Activated T-helper 1 cell treated with anti-CD3 and anti-CD28 coated beads, Interleukin-12 subunit alpha, Interleukin-12 subunit beta, Interleukin-2, Interleukin-4 antibody, amounts not matched to agents 30 ng/mL and 10 ng/mL and 1 ng/mL, durations not matched to agents 14 hours and 24 hours and 36 hours (primary cell): ENCODE results near the gene MRPS30. TPM values are rescaled to one million over a fixed set of nuclear protein-coding genes. Genes with fewer than 3 reads are reported as not detected.
"Not testable (repeated sequence)": the region's sequence is repeated elsewhere in the genome, so short reads cannot be mapped to it uniquely, and the experiment has no call there.

ENCODE experiments used
- DNase-seq: peaks from one replicate; pipeline ENCODE4 v3.0.0; 2021; ENCODE audit warnings: low spot score
- H3K27ac Mint-ChIP-seq: one replicate; pipeline ENCODE4 v1.8.0; 2021; ENCODE audit warnings: mild to moderate bottlenecking, mixed read lengths
- H3K27me3 Mint-ChIP-seq: one replicate; pipeline ENCODE4 v1.8.0; 2022; ENCODE audit warnings: mild to moderate bottlenecking, moderate library complexity, mixed read lengths; ENCODE audit not compliant: insufficient read depth
- H3K36me3 Mint-ChIP-seq: one replicate; pipeline ENCODE4 v1.8.0; 2021; ENCODE audit warnings: low read depth, mixed read lengths
- H3K4me1 Mint-ChIP-seq: one replicate; pipeline ENCODE4 v1.8.0; 2021; ENCODE audit warnings: low read depth, mixed read lengths
- H3K4me3 Mint-ChIP-seq: one replicate; pipeline ENCODE4 v1.8.0; 2021; ENCODE audit warnings: mild to moderate bottlenecking, moderate library complexity, mixed read lengths
- H3K9me3 Mint-ChIP-seq: one replicate; pipeline ENCODE4 v1.8.0; 2021; ENCODE audit warnings: mixed read lengths
- intact Hi-C: fragments of 100-400 bp; cut with micrococcal nuclease; formaldehyde crosslinking; loops from one replicate; pipeline ENCODE4 v1.15.1; 2024
- total RNA-seq: library from RNA; stranded (reverse); gene quantifications from 2 replicates; pipeline ENCODE4 v1.2.3, GENCODE V29; 2022

The MRPS30 gene
- 62.9 and 63.5 TPM in 2 replicates for total RNA-seq

DNA sequence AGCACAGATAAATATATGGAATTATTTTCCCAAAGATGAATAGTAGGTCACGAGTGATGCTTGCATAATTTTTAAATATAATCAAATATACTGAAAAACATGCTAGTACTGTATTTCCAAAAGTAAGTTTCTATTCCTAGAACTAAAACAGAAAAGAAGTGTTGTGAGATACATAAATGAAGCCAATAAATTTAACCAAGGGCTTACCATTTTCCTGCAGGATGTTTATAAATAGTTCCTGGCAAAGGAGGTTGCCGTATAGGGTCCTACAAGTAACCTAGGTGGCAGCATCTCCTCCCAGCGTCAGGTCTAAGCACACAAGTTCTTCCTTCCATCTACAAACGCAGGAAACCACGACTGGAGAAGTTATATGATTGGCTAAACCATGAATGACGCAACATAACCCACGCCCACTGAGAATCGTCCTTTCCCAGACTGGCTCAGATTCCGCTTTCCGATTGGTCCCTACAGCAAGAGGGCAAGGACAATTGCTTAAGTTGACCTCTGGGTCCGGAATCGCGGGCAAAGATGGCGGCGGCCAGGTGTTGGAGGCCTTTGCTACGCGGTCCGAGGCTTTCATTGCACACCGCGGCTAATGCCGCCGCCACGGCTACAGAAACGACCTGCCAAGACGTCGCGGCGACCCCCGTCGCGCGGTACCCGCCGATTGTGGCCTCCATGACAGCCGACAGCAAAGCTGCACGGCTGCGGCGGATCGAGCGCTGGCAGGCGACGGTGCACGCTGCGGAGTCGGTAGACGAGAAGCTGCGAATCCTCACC is at the start of gene MRPS30:
MRPS30 (plus strand) TSS at position 513 of the 780 bp plus-strand sequence; CDS start at position 529, 16 bp downstream.
- peak; percentile 91 for DNase-seq
- intact Hi-C loops: loop anchor here (1.0 to 10.0 kb wide), 5 partner anchors 67 to 1744 kb away; partner anchors contain the start of genes NNT and PAIP1
- Mint-ChIP-seq H3K9me3 (no peaks in the 10 kb centered on the region), H3K27ac (peak within 1 kb of the TSS; percentile 98), H3K27me3 (no peaks in the 10 kb centered on the region), H3K4me1 (peaks cover 42% of the 10 kb centered on the region), H3K4me3 (peak within 1 kb of the TSS; percentile 99), H3K36me3 (peaks cover 23% of the 10 kb centered on the region)

DNA sequence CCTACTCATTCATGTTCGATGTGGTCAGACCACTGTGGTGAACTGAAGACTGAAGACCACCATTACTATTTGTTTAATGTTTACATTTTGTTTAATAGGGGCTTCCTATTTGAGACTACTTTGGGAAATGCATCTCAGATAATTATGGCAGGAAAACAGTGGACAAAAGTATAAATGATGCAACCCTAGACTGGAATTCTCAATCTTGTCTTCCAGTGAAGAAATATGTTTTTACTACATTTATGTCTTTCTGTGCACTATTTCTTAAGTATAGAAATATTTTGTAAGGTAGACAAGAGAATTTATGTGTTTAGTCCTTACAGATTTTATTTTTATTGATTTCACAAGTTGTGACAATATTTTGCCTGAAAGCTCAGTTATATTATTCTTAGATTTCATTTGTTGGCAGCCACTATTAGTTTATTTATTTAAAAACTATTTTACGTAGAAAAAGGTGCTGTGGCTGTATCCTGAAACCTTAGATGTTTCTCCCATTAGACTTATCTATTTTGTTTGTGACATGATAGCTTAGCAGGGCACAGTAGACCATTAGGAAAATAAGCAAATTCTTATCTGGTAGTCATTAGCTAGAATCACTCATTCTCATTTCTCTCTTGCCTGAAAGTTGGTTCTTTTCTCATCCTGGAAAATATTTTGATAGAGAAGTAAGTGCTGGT is 39.4 kb upstream of the MRPS30 start:
- intact Hi-C loops: no loop called here
- Mint-ChIP-seq H3K27ac (no peak overlapping the region), H3K36me3 (no peaks in the 10 kb centered on the region), H3K4me1 (no peaks in the 10 kb centered on the region), H3K27me3 (no peaks in the 10 kb centered on the region), H3K9me3 (no peaks in the 10 kb centered on the region), H3K4me3 (no peak overlapping the region)
- no peak for DNase-seq

DNA sequence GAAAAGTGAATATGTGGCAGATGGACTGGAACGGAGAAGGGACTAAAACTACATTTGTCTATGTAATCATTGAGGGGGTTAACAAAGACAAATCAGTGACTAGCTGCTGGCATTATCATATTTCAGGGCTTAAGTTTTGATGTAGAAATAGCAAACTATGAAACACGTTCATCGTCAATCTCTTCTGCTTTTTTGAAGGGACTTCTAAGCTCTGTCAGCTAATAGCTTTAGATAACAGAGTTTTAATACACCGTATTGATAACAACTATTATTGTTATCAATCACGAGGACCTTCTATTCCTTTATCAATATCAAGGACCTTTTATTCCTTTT is 38.9 kb upstream of the MRPS30 start:
- H3K36me3 Mint-ChIP-seq: no peaks in the 10 kb centered on the region
- H3K27ac Mint-ChIP-seq: no peak overlapping the region
- no peaks in the 10 kb centered on the region for H3K27me3 Mint-ChIP-seq
- intact Hi-C loops: loop anchor here (10.0 kb wide), 1 partner anchor 1135 kb away; no protein-coding TSS in a partner anchor
- DNase-seq: no peak
- H3K9me3 Mint-ChIP-seq: no peaks in the 10 kb centered on the region
- H3K4me3 Mint-ChIP-seq: no peak overlapping the region
- H3K4me1 Mint-ChIP-seq: no peaks in the 10 kb centered on the region

DNA sequence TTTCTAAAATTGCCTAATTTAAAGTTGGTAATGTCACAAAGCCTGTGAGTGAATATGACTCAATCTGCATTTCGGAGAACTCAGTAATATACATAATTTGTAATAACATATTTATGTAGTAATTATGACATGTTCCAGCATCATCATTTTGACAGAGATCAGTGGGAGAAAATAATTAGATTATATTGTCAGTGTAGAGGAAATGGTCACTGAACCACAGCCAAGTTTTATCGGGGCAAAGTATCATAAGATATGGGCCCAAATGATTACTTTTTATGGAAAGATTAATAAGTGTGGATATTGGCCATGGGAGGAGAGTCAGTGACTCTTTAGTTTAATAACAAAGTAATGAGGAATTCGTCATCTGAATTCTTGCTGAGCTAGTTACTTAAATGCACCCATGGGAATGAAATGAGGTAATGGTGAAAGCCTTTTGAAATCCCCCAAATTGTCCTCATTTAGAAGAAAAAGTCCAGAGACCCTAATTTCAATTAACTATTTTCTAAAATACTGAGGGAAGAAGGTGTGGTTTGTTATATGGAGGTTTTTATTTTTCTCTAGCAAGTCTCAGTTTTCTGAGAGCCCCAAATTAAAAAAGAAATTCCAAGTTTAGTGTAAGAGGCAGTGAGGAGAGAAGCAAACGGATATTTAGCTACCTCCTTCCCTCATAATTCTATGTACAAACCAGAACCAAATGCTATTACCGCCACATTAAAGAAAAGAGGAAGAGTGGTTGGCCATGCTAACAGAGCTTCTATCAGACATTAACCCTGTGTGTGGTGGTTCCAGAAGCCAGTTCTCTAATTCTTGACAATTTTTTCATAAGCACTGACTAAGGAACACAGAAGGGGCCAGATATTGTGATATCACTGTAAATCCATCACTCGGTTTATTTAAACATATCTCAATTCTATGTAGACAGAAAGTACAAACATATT is 37.7 kb upstream of the MRPS30 start:
- no peaks in the 10 kb centered on the region for H3K4me1 Mint-ChIP-seq
- no peaks in the 10 kb centered on the region for H3K27me3 Mint-ChIP-seq

GRCh38 chr5:44772397-44772796 is 36.4 kb upstream of the MRPS30 start:
- DNase-seq, H3K27ac Mint-ChIP-seq, H3K27me3 Mint-ChIP-seq, H3K9me3 Mint-ChIP-seq, H3K4me1 Mint-ChIP-seq, H3K36me3 Mint-ChIP-seq, H3K4me3 Mint-ChIP-seq: not testable (repeated sequence)
- intact Hi-C loops: loop anchor here (10.0 kb wide), 1 partner anchor 1138 kb away; no protein-coding TSS in a partner anchor

More for the DNA sequence above, 37.7 kb upstream of the MRPS30 start:
- H3K36me3 Mint-ChIP-seq: no peaks in the 10 kb centered on the region
- no peak for DNase-seq
- no peak overlapping the region for H3K27ac Mint-ChIP-seq
- H3K4me3 Mint-ChIP-seq: no peak overlapping the region
- intact Hi-C loops: loop anchor here (10.0 kb wide), 1 partner anchor 1136 kb away; no protein-coding TSS in a partner anchor
- H3K9me3 Mint-ChIP-seq: no peaks in the 10 kb centered on the region

- Mint-ChIP-seq H3K27ac (no peak overlapping the region), H3K27me3 (no peaks in the 10 kb centered on the region), H3K4me1 (no peaks in the 10 kb centered on the region), H3K9me3 (no peaks in the 10 kb centered on the region), H3K36me3 (no peaks in the 10 kb centered on the region), H3K4me3 (no peak overlapping the region)
- intact Hi-C loops: loop anchor here (1.0 to 10.0 kb wide), 3 partner anchors 238 to 1140 kb away; no protein-coding TSS in a partner anchor
- no peak for DNase-seq
Observed at GRCh38 chr5:44774279-44774880, 34.4 kb upstream of the MRPS30 start.

DNA sequence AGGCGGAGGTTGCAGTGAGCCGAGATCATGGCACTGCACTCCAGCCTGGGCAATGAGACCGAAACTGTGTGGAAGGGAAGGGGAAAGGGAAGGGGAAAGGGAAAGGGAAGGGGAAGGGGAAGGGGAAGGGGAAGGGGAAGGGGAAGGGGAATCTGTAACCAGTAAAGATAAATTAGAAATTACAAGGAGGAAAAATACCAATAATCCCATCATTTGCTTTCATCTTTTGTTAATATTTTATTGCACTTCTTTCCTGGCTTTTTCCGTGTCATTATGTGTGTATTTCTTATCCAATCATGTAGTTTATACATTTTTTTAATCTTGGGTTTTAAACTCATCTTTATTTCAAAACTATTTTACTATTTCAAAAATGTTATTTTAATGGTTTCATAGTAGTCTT is 29.6 kb upstream of the MRPS30 start:
- intact Hi-C loops: loop anchor here (10.0 kb wide), 1 partner anchor 1144 kb away; no protein-coding TSS in a partner anchor
- DNase-seq: no peak
- Mint-ChIP-seq H3K4me1 (no peaks in the 10 kb centered on the region), H3K27ac (no peak overlapping the region), H3K4me3 (no peak overlapping the region), H3K36me3 (no peaks in the 10 kb centered on the region), H3K9me3 (no peaks in the 10 kb centered on the region), H3K27me3 (no peaks in the 10 kb centered on the region)

DNA sequence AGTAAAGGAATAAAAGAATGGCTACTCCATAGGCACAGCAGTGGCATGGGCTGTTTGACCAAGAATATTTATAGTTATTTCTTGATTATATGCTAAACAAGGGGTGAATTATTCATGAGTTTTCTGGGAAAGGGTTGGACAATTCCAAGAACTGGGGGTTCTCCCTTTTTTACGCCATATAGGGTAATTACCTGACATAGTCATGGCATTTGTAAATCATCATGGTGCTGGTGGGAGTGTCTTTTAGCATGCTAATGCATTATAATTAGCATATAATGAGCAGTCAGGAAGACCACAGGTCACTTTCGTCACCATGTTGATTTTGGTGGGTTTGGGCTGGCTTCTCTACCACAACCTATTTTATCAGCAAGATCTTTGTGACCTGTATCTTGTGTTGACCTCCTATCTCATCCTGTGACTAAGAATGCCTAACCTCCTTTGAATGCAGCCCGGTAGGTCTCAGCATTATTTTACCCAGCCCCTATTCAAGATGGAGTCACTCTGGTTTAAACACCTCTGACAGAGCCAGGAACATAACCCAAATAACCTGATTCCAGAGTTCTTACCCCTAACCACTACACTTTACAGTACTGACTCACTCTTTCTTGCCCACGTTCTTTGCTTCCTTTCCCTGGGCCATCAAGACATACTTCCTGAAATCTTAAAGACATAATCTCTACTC is 25.0 kb upstream of the MRPS30 start:
- Mint-ChIP-seq H3K4me1 (no peaks in the 10 kb centered on the region), H3K27ac (no peak overlapping the region), H3K4me3 (no peak overlapping the region), H3K36me3 (no peaks in the 10 kb centered on the region), H3K9me3 (peaks cover 5% of the 10 kb centered on the region), H3K27me3 (no peaks in the 10 kb centered on the region)
- DNase-seq: no peak
- intact Hi-C loops: no loop called here

GRCh38 chr5:44787731-44788130 is 21.0 kb upstream of the MRPS30 start:
- no peaks in the 10 kb centered on the region for H3K36me3 Mint-ChIP-seq
- no peak overlapping the region for H3K4me3 Mint-ChIP-seq
- no peak for DNase-seq
- no peaks in the 10 kb centered on the region for H3K27me3 Mint-ChIP-seq
- no peaks in the 10 kb centered on the region for H3K4me1 Mint-ChIP-seq
- H3K9me3 Mint-ChIP-seq: peaks cover 22% of the 10 kb centered on the region
- intact Hi-C loops: no loop called here
- H3K27ac Mint-ChIP-seq: no peak overlapping the region

GRCh38 chr5:44789372-44789995 is 19.3 kb upstream of the MRPS30 start:
- DNase-seq, H3K4me1 Mint-ChIP-seq, H3K27me3 Mint-ChIP-seq, H3K27ac Mint-ChIP-seq, intact Hi-C loops, H3K36me3 Mint-ChIP-seq, H3K4me3 Mint-ChIP-seq: not testable (repeated sequence)
- peaks cover 38% of the 10 kb centered on the region for H3K9me3 Mint-ChIP-seq

DNA sequence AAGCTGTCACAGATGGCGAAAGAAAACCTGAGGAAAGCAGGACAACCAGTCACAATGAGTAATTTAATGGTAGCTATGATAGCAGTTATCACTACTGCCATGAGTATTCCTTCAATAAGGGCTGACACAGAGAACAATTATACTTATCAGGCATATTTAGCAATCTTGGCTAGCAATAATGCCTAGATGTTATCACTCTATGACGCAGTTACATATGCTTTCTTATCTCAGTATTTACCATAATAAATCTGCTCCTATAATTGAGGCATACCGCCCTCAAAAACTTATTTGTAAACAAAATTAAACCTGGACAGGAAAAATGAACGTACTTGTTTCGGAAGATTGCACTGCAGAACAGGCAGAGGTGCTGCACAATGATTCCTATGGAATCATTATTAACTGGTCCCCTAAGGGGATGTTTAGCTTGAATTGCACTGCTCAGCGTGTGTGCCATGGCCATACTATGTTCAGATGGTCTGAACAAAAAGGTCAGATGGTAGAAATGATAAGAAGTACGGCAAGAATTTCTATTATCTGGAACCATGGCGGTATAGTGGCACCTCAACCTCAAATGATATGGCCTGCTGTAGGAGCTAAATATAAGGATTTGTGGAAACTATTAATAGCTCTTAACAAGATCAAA is 16.6 kb upstream of the MRPS30 start:
- H3K4me1 Mint-ChIP-seq, DNase-seq, intact Hi-C loops, H3K27ac Mint-ChIP-seq, H3K36me3 Mint-ChIP-seq, H3K27me3 Mint-ChIP-seq, H3K4me3 Mint-ChIP-seq: not testable (repeated sequence)
- peaks cover 56% of the 10 kb centered on the region for H3K9me3 Mint-ChIP-seq
